ENCODE results near the gene AMOTL2.
A peak's percentile ranks its signal among the peaks of the same experiment; 100 is the strongest.

Gene AMOTL2

DNA sequence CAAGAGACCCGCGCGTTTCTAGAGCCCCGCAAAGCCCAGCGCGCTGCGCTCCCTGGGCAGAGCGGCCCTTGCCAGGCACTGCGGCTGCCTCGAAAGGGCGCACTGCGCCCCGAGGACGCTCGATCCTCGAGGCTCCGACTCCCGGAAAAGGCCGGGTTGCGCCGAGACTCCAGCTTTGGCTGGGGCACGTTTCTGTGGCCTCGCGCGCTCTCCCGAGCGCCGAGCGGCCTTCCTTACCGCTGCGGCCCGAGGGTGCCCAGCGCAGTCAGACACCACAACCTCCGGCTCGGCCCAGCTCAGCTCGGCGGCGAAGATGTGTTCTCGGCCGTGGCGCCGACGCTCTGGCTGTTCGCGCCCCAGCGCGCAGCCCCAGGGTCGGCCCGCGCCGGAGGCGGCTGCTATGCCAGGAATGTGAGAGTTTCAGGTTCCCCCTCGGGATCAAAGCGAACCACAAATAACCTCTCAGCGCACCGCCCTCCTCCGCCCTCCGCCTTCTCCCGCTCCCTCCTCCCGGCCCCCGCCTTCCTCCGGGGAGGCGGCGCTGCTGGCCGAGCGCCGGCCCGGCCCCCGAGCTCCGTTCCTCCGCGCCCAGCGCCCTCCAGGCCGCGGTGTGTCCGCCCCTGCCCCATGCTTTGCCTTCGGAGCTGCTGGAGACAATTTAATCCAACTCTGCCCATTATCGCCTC lies at the start of gene AMOTL2:
AMOTL2 (minus strand) TSS at position 343 of the 686 bp plus-strand sequence. CDS start 3,014 bp downstream, outside the sequence.
- DNase-seq: no peak

DNA sequence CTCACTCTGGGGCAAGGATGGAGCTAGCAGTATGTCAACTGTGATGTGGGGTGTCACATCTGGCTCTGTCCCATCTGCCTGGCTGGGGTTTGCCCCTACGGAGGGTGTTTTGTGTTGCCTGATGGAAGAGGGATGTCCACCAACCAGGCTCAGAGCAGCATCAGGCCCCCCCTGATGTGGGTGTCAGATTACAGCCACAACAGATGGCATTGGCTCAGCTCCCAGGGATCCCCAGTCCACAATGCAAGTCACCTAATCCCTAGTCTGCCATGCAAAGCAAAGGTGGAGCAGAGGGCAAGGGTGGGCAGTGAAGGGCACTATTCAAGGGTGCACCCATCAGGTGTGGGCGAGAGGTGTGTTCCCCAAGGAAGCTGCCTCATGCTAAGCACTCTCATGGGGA lies 48.9 kb upstream of the AMOTL2 start:
- peak; percentile 80 for DNase-seq

DNA sequence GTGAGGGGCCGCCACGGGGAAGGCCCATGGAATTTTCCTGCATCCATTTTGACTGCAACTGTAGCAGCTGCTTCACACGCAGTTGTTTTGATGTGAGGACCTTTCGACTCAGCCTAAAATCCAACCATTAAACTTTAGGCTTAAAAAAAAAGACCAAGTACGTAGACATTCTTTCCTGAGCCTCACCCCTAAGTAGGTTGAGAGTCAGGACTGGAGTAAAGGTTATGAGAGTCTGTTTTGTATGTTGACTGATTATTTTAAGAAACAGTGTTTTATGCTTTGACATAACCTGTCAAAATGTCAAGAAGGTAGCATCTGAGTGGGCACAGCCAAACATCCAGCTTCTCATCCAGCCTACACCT lies 45.7 kb upstream of the AMOTL2 start:
- DNase-seq: no peak

DNA sequence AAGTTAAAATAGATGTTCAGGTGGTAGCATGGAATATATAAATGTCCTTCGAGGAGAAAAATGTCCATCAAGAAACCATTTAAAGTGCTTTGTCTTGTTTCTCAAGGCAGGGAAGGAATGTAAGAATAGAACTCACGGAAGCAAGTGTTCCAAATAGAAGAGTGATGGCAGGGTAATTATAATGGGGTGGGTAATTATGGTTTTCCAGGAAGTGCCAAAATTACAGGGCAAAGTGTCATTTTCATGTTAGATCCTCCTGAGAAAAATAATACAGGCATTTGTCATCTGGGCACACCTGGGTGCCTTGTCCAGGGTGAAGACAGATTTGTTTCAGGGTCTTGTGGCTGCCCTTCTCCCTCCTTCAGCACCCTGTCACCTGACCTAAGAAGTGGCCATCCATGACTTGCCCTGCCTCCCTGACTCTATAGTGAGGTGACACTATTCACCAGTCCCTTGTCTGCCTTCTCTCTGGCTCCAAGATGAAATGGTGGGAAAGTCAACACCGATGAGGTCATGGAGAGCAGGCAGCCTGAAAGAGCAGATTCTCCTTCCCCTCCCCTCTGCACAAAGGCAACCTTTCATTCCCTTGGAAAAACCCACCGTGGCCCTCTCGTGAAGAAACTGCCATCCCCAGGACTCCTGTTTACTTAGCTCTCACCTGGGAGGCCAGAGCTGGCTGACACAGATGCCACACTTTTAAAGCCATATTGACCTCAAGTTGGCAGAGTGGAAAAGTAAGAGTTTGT lies 45.1 kb upstream of the AMOTL2 start:
- peak; percentile 16 for DNase-seq

DNA sequence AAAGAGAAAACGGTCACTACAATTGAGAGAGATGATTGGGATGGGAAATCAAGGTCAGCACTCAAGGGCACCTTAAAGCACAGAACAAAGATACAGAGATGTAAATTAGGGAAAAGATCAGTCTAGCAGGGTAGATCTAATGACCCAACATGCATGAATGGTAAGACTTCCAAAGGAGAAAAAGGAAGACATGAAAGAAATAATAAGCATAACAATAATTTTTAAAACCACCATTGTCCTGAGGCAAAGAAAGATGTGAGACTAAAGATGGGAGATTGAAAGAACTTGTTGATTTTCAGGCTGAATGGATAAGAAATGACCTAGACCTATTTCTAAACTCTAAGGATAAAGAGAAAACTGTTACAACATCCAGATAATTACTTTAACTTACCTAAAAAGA lies 34.8 kb upstream of the AMOTL2 start:
- DNase-seq: no peak

DNA sequence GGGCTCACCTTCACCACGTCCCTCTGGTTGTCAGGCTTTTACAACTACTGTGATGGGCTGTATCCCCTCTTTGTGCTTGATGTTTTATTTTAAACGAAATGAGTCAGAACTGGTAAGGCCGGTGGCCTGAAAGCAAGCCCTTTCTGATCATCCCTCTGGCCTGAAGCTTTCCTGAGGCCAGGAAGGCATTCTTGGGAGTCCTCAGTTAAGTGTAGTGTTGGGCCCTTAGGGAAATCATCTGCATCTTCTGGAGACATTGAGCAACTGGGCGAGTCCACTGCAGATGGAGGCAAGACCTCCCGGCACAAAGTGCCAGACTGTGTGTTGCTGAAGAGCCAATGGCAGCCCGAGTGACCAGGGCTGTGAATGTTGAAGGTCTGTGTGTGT lies 33.0 kb upstream of the AMOTL2 start:
- DNase-seq: no peak

DNA sequence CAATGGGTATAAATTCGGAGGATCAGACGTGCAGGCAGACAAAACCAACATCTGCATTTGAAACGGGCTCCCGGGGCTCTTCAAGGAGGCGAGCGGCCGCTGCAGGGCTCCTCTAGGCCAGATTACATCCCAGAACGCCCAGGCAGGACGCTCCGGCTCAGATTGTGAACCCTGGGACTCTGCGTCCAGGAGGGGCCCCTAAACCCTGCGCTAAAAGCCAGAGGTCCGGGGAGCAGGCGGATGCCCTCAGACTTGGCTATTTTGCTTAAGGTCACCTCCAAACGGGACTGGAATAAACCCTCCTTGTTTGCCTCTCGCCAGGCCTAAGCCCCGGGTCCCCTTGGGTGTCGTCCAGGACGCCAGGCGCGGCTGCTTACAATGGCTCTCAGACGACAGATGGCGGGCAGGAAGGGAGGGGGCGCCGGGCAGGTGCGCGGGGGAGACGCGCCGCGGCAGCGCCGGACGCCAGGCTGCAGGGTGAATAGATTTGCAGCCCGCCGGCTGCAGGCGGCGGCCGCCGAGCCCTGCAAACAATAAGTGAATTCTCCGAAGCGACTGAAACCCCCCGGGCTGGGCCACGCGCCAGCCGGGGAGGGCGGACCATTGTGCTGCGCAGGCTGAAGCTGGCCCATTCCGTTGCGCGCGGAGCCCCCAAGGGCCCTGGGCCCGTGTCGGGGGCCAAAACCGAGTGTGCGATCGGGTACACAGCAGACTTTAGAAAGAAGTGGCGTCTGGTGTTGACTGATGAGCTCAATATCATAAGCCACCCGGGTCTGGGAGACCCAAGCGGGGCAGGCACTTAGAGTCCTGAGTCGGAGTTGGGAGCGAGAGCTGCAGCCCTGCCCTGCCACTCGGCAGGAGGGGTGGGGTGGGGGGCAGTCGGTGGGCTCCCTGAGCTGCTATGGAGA lies 32.3 kb upstream of the AMOTL2 start:
- peak; percentile 88 for DNase-seq

DNA sequence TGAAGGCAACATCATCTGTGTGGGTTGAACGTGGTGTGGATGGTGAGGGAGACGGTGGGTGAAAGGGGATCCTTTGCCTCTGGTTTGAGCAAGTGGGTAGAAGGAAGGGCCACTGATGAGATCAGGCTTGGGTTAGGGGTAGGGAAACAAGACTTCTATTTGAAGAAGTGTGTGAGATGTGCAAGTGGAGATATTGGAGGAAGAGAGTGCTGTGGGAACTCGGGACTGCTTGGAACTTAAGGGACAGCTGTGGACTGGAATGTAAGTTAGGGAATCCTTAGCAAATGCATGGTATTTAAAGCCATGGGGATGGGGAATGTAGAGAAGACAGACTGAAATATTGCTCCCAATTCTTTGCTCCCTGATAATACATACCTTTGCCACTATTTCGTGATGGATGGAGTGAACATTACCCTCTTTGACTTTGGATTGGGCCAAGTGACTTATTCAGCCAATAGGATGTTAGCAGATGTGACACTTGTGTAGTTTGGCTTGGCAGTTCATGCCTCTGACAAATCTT lies 30.2 kb upstream of the AMOTL2 start:
- DNase-seq: no peak

DNA sequence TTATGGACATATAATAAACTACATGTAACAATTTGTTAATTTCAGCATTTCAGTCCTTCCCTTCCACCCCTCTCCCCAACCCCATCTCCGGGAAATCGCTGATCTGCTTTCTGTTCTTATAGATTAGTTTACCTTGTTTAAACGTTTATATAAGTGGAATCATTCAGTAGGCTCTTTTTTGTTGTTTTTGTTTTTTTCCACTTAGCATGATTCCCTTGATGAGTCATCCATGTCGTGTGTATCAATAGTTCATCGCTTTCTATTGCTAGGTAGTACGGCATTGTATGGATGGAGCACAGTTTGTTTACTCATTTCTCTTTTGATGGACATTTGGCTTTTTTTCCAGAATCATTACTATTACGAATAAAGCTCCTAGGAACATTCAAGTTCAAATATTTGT lies 23.5 kb upstream of the AMOTL2 start:
- DNase-seq: no peak

DNA sequence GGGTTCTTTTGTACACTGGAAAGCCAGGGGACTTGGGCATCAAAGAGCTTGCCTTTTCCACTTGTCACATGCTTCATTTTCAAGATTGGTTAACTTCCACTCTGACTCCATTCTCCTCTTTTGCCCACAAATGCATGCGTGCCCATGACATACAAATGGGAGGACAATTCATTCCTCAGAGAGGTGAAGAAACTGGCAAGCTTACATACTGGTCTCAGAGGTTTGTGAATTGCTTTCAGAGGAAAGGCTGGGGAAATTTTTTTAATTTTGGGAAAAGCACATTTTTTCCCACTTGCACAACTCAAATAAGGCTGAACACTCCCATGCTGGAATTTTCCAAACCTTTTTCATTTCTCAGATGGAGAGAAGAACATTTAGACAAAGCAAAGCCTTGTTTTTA lies 20.9 kb upstream of the AMOTL2 start:
- no peak for DNase-seq

DNA sequence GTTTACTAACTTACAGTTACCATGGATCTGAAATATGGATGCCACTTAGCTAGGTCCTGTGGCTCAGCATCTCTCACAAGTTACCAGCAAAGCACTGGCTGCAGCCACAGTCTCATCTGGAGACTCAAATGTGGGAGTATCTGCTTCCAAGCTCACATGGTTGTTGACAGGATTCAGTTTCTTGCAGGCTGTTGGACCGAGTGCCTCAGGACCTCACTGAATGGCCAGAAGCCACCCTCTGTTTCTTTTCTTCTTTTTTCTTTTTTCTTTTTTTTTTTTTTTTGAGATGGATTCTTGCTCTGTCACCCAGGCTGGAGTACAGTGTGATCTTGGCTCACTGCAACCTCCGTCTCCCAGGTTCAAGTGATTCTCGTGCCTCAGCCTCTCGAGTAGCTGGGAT lies 20.1 kb upstream of the AMOTL2 start:
- DNase-seq: no peak

DNA sequence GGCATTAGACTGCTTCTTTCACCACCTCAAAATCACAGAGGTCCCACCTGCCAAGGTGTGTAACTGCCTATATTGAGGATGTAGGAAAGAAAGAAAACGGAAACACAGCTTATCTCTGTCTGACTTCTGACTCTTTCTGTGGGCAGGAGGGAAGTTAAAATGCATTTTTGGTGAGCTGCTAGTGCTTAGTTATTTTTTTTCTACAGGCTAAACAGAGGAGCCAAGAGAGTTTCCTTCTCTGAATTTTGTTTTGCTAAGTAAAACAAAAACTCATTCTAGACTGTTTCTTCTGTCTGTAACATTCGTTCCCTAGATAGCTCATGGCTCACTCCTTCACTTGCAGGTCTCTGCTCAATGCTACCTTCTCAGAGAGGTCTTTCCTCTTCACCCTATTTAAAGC lies 18.8 kb upstream of the AMOTL2 start:
- no peak for DNase-seq

DNA sequence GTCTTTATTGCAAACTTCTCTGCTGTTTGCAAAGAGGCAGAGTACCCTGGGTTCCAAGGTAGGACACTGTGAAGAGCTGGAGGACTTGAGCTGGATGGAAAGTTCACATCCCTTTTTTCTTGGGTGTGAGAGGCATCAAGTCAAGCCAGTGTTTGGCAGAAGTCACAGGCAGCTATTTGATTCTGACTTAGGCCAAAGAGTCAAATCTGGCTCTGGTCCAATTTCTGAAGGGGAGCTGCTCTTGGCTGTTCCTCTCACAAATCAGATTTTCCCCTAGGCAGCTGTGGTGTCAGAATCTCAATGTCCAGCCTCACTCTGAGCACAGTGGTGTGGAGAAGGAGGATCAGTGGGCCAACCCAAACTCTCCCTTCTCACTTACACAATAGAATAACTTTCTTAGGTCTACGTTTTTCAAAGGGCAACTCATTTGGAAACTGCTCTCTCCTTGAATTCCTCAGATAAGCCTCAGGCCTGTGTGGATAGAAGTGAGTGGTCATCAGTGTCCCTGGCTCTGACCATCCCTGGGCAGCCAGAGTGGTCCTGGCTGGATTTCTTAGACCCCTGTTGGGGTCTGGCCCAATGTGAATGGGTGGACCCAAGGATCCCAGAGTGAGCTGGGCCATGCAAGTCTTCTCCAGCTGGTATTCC lies 18.2 kb upstream of the AMOTL2 start:
- peak; percentile 57 for DNase-seq

DNA sequence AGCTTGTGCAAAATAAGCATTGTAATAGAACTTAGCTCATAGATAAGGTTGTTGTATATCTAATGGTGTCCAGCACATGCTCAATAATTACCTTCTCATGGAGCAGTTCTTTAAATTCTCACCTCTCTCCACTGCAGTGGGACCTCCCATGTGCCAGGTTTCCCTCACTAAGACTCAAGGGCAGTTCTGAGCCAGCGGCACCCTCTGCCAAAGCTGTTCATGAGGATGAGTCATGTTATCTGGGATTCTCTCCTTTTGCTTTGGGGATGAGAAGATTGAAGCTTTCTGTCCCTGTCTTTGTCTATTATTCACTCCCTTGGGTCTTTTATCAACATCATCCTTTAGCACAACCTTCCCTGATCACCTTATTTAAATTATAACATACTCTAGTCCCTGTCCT lies 15.6 kb upstream of the AMOTL2 start:
- DNase-seq: no peak

DNA sequence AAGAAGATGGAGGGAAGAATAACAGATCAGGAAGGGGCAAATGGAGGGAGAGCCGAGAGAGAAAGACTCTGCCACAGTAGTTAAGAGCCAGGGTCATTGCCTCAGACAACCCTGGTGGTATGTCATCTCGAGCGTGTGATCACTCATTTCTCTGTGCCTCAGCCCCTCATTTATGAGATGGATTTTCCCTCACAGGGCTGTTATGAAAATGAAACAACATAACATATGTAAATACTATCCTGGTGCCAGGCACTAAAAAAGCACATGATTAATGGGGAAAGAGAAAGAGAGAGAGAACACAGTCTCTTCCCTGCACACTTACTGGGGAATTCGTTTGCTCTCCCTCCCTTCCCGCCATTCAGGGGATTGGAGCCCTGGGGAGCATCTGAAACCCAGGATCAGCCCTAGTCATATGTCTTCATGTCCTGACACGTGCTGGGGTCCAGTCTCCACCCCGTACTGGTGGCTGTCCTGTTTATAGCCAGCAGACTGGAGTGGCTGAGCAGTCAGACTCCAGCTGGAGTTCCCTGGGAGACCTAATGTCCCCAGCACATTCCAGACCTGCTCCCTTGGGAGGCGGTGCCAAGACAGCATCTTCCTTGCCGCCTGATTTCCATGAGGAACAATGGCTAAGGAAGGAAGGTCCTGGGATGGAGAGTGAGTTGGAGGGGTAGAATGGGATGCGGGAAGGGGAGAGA lies 14.7 kb upstream of the AMOTL2 start:
- no peak for DNase-seq

DNA sequence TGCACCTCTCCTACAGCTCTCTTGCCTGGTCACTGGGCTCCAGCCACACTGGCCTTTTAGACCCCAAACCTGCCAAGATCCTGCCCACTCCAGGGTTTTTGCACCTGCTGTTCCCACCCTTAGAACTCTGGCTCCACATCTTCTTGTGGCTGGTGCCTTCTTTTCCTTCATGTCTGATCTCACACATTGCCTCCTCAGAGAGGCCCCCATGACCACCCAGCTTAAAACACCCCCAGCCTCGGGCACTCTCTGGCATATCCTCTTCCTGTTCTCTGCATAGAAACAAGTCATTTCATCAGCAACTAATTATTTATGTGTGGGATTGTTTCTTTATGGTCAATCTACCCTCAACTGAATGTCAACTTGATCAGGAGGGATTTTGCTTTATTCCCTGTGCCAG lies 14.0 kb upstream of the AMOTL2 start:
- DNase-seq: no peak

DNA sequence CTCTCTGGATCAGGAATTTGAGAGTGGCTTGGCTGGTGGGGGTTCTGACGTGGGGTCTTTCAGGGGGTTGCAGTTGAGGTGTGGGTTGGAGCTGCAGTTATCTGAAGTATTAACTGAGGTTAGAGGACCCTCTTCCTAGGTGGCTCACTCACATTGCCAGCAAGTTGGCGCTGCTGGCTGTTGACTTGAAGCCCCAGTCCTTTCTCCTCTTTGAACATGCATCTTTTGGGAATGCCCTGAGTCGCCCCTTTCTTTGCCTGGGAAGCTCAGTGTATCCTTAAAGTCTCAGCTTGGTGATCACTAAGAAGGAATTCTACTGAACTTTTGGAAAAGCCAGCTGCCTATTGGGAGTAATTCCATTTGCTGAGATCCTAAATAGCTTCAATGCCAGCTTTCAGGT lies 13.0 kb upstream of the AMOTL2 start:
- no peak for DNase-seq

DNA sequence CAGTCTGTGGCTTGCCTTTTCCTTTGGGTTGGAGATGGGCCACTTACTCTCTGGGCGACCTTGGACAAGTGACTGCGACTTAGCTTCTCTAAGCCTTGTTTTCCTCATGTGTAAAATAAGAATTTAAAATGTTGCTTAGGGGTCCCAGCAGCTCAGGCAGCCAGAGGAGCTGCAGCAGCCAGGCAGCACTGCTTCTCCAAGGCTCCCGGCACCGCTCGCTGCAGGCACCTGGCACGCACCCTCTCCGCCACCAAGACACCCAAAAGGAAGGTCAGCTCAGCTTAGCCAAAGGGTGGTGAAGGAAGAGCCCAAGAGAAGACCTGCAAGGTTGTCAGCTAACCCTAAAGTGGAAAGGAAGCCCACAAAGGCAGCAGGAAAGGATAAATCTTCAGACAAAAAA lies 10.7 kb upstream of the AMOTL2 start:
- no peak for DNase-seq

DNA sequence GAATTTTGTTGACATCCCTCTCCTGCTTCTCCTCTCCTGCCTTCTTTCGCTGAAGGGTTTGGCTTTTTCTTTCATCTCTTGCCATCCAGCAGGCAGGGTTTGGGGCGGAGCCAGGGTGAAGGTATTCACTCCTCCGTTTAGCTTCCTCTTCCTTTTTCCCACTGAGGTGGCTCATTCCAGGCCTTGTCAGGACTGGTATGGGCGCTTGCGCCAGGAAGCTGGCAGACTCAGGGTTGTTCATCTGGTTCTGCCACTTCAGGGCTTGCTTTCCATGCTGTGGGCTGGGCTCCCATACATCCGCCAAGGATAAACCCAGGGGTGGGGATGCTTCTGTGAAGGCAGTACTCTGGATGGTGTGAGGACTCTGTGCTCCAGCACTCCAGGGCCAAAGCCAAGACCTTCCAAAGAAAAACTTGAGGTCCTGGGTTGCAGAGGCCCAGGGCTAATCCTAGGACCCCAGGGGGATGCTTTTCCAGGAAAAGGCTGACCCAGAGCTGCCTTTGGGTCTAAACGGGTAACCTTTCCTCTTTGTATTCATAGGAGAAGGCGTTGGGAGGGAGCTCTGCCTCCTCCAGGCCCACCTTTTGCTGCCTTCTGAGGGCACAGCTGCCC lies 7.7 kb upstream of the AMOTL2 start:
- no peak for DNase-seq

DNA sequence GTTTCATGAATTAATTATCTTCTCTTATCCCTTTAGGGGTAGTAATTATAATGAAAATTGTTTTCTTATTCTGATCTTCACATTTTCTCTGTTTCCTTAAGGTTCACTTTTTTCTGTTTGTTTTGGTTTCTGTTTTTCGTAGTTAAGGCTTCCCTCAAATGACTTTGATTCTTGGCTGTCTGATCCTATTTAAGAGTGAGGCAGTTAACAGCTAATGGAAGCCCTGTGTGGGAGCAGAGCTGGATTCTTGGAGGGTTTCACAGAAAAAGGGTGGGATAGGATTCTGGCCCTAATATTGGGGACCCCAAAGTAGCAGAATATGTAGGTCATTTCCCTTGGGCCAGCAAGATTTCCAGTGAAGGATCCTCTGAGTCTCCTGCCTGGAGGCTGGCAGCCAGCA lies 6.8 kb upstream of the AMOTL2 start:
- DNase-seq: no peak

DNA sequence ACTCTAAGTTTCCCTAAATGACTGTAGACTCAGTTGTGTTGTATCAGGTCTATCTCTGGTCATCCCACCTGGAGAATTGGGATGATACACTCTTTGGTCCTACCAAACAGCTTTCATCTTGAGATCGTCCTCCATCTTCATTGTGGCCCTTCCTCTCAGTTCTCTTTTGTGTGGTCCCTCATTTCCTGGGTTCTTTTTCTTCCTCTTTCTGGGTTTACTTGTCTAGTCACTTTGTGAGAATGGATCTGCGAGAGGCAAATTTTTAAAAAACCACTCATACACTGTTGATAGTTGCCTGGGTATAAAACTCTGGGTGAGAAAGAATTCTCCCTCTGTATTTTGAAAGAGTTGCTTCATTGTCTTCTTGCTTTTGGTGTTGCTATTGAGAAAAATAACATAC lies 6.0 kb upstream of the AMOTL2 start:
- no peak for DNase-seq

DNA sequence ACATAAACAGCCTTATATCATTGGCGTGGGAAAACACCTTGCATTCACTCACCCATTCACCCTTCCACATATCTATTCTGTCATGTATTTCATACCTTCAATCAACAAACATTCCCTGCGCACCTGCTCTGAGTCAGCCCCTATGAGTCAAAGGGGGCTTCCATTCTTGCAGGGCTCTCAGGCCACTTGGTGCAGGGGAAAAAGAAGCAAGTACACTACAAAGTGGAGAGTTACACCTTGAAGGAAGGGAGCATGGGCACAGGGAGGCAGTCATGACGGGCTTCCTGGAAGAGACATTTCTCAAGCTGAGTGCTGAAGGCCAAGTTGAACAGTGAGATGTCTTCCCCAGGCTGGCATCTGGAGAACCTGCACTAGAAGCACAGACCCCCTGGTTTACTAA lies 4.6 kb upstream of the AMOTL2 start:
- DNase-seq: no peak
